NCI-H526 (cell line): ENCODE results near the gene HSFX2.
A peak's percentile ranks its signal among the peaks of the same experiment; 100 is the strongest.
"Not testable (repeated sequence)": the region's sequence is repeated elsewhere in the genome, so short reads cannot be mapped to it uniquely, and the experiment has no call there.

Experiments used
- DNase-seq, 2 experiments: peaks; one replicate each; lab custom pipeline; 2025; lab: John Stamatoyannopoulos, UW

HSFX2 gene

DNA sequence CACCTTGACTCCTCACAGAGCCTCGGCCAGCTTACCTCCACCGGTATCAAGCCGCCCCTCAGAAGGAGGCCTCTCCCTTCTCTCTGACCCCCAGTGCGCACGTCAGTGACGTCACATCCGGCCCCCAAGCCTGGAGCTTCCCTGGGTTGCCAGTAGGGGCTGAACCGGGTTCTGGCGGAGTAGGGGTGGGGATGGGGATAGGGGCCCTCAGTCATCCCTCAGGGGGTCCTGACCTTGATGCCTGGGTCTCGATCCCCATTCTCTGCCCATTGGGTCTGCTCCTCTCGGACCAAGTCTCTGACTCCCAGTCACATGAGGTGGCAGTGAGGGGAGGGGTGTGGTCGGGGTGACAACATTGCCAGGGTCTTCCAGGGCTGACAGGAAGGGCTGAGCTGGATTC is 7.8 kb downstream of the HSFX2 start, which contains the start of gene MAGEA9B:
MAGEA9B (minus strand) TSS at position 101 of the 400 bp plus-strand sequence. CDS start 4,280 bp downstream, outside the sequence.
- not testable (repeated sequence) for DNase-seq

DNA sequence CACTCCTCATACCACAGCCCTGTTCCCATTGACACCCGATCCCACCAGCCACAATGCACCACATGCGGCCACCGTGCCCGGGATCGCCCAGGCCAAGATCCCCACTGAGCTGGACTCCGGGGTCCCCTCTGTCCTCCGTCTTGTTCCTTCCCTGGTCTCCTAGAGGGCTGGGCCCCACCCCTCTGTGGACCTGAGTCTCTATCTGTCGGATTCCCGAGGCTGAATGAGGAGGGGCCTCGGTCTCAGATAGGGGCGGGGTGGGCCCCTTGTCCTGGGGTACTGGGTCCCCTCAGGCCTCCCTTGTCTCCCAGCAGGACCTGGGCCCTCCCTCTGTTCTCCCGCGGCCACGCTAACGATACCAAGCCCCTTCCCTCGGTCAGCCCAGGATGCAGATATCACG is 9.5 kb downstream of the HSFX2 start:
- DNase-seq, result not testable (repeated sequence)

DNA sequence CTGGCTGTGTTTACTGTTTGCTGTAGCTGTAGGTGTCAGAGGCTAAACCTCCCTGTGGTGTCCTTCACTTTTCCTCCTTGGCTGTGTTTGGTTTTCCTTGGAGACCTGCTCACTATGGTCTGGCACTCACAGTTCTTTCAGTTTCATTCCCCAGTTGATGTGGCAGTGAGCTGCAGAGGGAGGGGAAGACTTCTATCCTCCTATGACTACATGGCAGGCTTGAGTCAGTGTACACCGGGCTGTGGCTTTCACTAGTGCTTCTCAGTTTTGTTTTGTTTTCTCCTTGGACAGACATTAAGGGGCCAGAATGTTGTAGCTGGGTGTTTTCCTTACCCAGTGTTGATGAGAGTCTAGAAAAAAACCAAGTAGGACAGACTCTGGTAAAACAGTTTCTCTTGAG is 21.7 kb downstream of the HSFX2 start:
- not testable (repeated sequence) for DNase-seq

DNA sequence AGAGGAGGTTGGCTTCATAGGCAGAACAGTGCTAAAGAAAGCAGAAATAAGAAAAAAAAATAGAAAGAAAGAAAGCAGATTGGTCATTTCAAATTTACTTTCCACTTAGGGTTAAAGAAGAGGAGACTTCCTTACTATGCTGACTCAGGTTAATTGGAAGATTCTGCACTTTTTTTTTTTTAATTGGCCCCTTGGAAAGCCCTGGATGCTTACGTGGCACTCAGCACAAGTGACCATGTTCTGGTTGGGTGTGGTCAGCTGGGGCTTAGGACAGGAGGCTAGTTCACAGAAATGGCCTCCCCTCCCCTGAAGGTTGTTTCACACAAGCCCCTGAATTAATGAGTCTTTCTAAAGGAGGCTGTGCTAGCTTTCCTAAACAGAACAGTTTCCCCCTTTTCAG is 22.4 kb downstream of the HSFX2 start:
- DNase-seq, result no peak

- no peak for DNase-seq
These were observed 23.3 kb downstream of the HSFX2 start for GRCh38 chrX:149571770-149572169.

GRCh38 chrX:149570668-149571067 is 24.4 kb downstream of the HSFX2 start:
- DNase-seq, result no peak

DNA sequence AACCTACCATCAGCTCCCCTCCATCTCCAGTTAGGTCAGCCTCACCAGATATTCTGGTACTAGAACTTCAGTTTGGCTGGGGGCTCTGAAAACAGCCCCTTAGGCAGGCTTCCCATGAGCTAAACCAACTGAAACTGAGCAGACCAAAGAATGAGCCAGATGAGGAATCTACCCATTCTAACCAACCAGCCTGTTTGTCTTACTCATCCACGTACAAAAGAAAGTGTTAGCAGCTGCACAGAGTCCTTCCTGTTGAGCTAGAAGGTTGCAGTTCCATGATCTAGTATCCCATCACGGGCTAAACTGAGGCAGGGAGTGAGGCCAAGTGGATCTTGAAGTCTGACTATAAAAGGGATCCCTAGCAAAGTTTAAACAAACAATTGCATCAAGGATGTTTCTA is 25.3 kb downstream of the HSFX2 start:
- no peak for DNase-seq

DNA sequence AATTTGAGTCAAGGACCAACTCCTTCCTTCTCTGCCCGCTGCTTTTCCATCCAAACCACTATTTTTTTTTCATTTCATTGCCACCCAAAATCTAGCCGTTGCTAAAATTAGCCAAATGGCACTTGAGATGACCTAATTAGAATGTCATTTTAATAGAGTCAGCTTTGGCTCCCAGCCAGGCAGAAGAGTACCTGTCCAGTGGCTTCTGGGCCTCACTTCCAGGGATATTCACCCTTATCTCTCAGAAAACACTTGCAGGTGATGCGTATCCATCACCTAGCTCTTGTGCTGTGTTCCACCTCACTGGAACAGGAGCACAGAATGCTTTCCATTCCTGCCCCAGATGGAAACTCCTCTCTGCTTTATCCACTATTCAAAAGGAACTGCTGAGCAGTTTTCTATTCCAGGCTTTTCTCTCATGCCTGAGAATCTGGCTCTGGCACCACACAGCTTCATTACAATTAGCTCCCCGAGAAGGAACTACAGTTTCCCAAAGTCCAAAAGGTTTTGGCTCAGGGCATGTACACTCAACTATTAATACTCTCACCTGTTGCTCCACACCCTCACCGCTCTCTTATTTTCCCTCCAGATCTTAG is 26.3 kb downstream of the HSFX2 start:
- no peak for DNase-seq

- no peak for DNase-seq
These were observed 27.3 kb downstream of the HSFX2 start for GRCh38 chrX:149567621-149568417.

GRCh38 chrX:149563359-149563758 is 31.8 kb downstream of the HSFX2 start:
- DNase-seq, result no peak

DNA sequence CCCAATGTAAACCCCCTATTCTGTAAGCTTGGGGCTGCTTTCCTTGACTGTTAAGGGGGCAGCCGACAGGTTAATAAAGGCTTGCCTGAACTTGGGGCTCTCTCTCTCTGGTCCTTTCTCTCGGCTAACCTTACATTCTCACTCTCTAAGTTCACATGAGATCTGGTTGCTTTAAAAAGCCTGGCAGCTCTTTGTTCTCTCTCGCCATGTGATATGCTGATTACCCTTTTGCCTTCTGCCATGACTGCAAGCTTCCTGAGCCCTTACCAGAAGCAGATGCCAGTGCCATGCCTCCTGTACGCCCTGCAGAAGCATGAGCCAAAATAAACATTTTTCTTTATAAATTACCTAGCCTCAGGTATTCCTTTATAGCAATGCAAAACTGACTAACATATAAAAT is 39.9 kb downstream of the HSFX2 start:
- DNase-seq, result not testable (repeated sequence)

- not testable (repeated sequence) for DNase-seq
These were observed 43.2 kb downstream of the HSFX2 start for GRCh38 chrX:149551939-149552248.

GRCh38 chrX:149551245-149551938 is 43.7 kb downstream of the HSFX2 start:
- DNase-seq, result not testable (repeated sequence)

DNA sequence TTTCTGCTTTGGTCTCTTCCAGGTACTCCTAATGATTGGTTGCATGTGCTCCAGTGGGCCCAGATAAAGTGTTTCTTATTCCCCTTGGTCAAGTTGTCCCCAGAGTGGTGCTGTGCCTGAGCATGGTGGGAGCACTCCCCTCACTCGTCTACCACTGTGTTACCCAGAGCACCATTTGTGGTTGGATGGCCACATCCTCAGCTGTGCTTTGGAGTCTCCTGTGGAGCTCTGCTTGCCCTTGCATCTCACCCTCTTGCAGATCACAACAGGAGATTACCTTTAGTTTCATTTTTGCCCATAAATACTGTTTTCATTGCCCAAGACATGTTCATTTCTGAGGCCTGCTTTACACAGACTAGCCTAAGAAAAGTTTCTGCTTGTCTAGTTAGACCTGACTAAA is 44.7 kb downstream of the HSFX2 start:
- not testable (repeated sequence) for DNase-seq

GRCh38 chrX:149549701-149550100 is 45.4 kb downstream of the HSFX2 start, which contains the start of gene HSFX3:
HSFX3 (minus strand) TSS chrX:149549924; CDS start chrX:149549852, 72 bp downstream.
- not testable (repeated sequence) for DNase-seq

DNA sequence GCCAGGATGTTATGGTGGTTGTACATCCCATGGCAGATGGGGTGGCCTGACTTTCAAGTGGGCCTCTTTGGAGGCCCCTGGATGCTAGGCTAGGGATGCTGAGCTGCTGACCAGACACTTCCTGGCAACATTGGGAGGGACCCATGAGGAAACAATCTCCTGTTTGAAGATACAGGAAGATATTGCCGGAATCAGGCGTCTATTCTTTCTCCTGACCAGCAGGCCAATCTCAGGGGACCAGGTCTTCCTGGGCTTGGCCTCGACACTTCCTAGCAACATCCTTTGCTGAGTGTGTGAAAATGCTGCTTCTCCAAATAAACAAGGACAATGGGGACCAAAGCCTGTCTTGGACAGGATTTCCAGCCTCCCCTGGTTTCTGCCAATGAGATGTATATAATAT is 47.3 kb downstream of the HSFX2 start:
- not testable (repeated sequence) for DNase-seq

GRCh38 chrX:149546962-149547361 is 48.2 kb downstream of the HSFX2 start:
- not testable (repeated sequence) for DNase-seq

DNA sequence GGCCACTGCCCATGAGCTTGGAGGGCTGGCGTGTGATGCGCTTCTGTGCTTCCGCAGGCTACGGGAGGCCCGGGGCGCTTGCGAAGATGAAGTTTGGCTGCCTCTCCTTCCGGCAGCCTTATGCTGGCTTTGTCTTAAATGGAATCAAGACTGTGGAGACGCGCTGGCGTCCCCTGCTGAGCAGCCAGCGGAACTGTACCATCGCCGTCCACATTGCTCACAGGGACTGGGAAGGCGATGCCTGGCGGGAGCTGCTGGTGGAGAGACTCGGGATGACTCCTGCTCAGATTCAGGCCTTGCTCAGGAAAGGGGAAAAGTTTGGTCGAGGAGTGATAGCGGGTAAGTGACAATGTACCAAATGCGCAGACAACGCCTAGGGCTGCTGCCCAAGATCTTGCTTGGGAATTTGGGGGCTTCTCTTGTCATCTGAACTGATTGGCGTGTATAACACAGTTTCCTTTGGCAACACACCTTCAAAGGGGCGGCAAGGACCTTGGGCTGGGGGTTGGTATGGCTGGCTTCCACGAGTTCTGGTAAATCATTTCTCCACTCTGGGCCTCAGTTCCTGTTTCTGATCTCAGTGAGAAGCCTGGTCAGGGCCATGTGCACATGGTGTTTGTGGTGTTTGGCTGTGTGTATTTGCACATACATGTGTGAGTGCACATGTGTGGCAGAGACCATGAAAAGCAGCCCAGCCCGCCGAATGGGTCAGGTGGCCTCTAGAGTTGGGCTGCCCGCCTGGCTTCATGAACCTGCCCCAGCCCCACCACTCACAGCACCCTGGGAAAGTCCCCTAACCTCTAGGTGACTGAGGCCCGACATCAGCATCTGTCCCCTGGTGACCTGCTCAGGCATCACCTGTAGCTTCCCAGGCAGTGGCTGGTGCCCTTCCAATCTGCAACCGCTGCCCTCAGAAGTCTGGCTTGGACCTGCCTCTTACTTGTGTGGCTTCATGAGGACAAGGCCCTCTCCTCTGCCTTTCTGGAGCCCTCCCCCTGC is 49.3 kb downstream of the HSFX2 start:
- DNase-seq, result peak; percentile 13 to 29
